Stimulated activated CD4-positive, alpha-beta T cell treated with anti-CD3 and anti-CD28 coated beads, TNF-alpha, amount 100 ng/mL, for 48 hours (primary cell): ENCODE data around the gene EIPR1.
A peak's percentile ranks its signal among the peaks of the same experiment; 100 is the strongest.
"Not testable (repeated sequence)": the region's sequence is repeated elsewhere in the genome, so short reads cannot be mapped to it uniquely, and the experiment has no call there.

Experiments
- DNase-seq, 3 donors: peaks; one replicate each; pipeline ENCODE4 v3.0.0-alpha.2; 2020; ENCODE audit warnings: low read depth in 3 of 3

Gene EIPR1

GRCh38 chr2:3193443-3194330, 183.9 kb downstream of the EIPR1 start:
- DNase-seq: no peak

- no peak for DNase-seq
These were observed 184.7 kb downstream of the EIPR1 start for GRCh38 chr2:3192920-3193319.

- no peak for DNase-seq
These were observed 185.3 kb downstream of the EIPR1 start for GRCh38 chr2:3192281-3192818.

- DNase-seq: no peak
These were observed 187.7 kb downstream of the EIPR1 start for GRCh38 chr2:3189961-3190360.

GRCh38 chr2:3189076-3189591, 188.5 kb downstream of the EIPR1 start:
- DNase-seq: no peak

GRCh38 chr2:3188405-3188946, 189.1 kb downstream of the EIPR1 start:
- no peak for DNase-seq

- no peak for DNase-seq
These were observed 190.2 kb downstream of the EIPR1 start for GRCh38 chr2:3187467-3187866.

- no peak for DNase-seq
These were observed 190.9 kb downstream of the EIPR1 start for GRCh38 chr2:3186766-3187165.

GRCh38 chr2:3185910-3186309, 191.7 kb downstream of the EIPR1 start:
- DNase-seq: no peak

GRCh38 chr2:3185256-3185655, 192.4 kb downstream of the EIPR1 start:
- DNase-seq: no peak

- DNase-seq: no peak
These were observed 193.5 kb downstream of the EIPR1 start for GRCh38 chr2:3184167-3184566.

GRCh38 chr2:3183766-3184165, 193.9 kb downstream of the EIPR1 start:
- no peak for DNase-seq

GRCh38 chr2:3182848-3183247, 194.8 kb downstream of the EIPR1 start:
- no peak for DNase-seq

GRCh38 chr2:3181416-3182010, 196.1 kb downstream of the EIPR1 start:
- no peak for DNase-seq

- not testable (repeated sequence) for DNase-seq
These were observed 196.8 kb downstream of the EIPR1 start for GRCh38 chr2:3180909-3181221.

GRCh38 chr2:3180082-3180908, 197.3 kb downstream of the EIPR1 start:
- DNase-seq: no peak

GRCh38 chr2:3179626-3180025, 198.0 kb downstream of the EIPR1 start:
- no peak for DNase-seq

GRCh38 chr2:3179208-3179607, 198.4 kb downstream of the EIPR1 start:
- DNase-seq: peak in 1 of 3 donors; percentile 10

GRCh38 chr2:3178578-3179031, 199.0 kb downstream of the EIPR1 start:
- no peak for DNase-seq

GRCh38 chr2:3177891-3178577, 199.6 kb downstream of the EIPR1 start:
- no peak for DNase-seq

GRCh38 chr2:3176869-3177255, 200.8 kb downstream of the EIPR1 start:
- DNase-seq: no peak
